SK-N-SH (cell line): ENCODE data around the gene CTSZ. TPM values are rescaled to one million over a fixed set of nuclear protein-coding genes. Genes with fewer than 3 reads are reported as not detected.

ENCODE experiments used
- CTCF ChIA-PET: fragments of 300-600, 350-600 bp; formaldehyde crosslinking; extraction: SDS; loops from one replicate; lab custom pipeline; 2021; lab: Yijun Ruan, JAX
- POLR2A ChIA-PET: fragments of 350-600 bp; sonication (Branson Sonifier 250); formaldehyde crosslinking; extraction: SDS; loops from one replicate; lab custom pipeline; 2020; ENCODE audit warnings: antibody characterized with exemption, inconsistent platforms; lab: Yijun Ruan, JAX
- DNase-seq: peaks from one replicate; pipeline ENCODE4 v3.0.0; 2012
- H2AFZ ChIP-seq: fragments of 200-600 bp; sonication (generic); 2 replicates; pipeline ENCODE4 v1.8.1; 2016; ENCODE audit warnings: antibody characterized with exemption, mild to moderate bottlenecking, low read depth
- H3F3A ChIP-seq: fragments of 200-600 bp; sonication (generic); replicated peaks from 2 replicates; pipeline ENCODE3; 2016; ENCODE audit warnings: antibody characterized with exemption, mild to moderate bottlenecking; ENCODE audit not compliant: insufficient read depth
- H3K27ac ChIP-seq, 2 experiments: fragments of 200-500 bp in 1 of 2; fragments of 200-600 bp in 1 of 2; sonication (Bioruptor generic) in 1 of 2; sonication (generic), shearing (Covaris generic) in 1 of 2; 2 replicates each; pipeline versions ENCODE4 v1.5.1 to v1.6.1; 2014 to 2016; ENCODE audit warnings: low read depth in 2 of 2, inconsistent platforms in 1 of 2, low read length in 1 of 2, mild to moderate bottlenecking in 1 of 2, mixed read lengths in 1 of 2
- H3K27me3 ChIP-seq: fragments of 200-600 bp; sonication (generic), shearing (Covaris generic); 2 replicates; pipeline ENCODE4 v1.6.1; 2016; ENCODE audit warnings: mixed run types; ENCODE audit not compliant: insufficient read depth
- H3K36me3 ChIP-seq, 2 experiments: fragments of 200-500 bp in 1 of 2; fragments of 200-600 bp in 1 of 2; sonication (Bioruptor generic) in 1 of 2; sonication (generic) in 1 of 2; replicated peaks in 1 of 2; 2 replicates each; pipeline versions ENCODE3 to v1.5.1; 2014 to 2016; ENCODE audit warnings: low read length in 1 of 2, mild to moderate bottlenecking in 1 of 2; ENCODE audit not compliant: insufficient read depth in 2 of 2, control insufficient read depth in 1 of 2
- H3K4me1 ChIP-seq, 2 experiments: fragments of 200-500 bp in 1 of 2; fragments of 200-600 bp in 1 of 2; sonication (Bioruptor generic) in 1 of 2; sonication (generic), shearing (Covaris generic) in 1 of 2; 2 replicates each; pipeline versions ENCODE4 v1.5.1 to v1.6.1; 2014 to 2016; ENCODE audit warnings: low read depth in 1 of 2, low read length in 1 of 2, mixed run types in 1 of 2; ENCODE audit not compliant: insufficient read depth in 2 of 2, control insufficient read depth in 1 of 2
- H3K4me2 ChIP-seq: fragments of 200-600 bp; sonication (generic), shearing (Covaris generic); 2 replicates; pipeline ENCODE4 v1.6.1; 2017; ENCODE audit warnings: mixed run types
- H3K4me3 ChIP-seq, 2 experiments: fragments of 200-500 bp in 1 of 2; fragments of 200-600 bp in 1 of 2; sonication (Bioruptor generic) in 1 of 2; sonication (generic), shearing (Covaris generic) in 1 of 2; 2 replicates each; pipeline versions ENCODE4 v1.5.1 to v1.8.1; 2014 to 2016; ENCODE audit warnings: low read depth in 2 of 2, inconsistent platforms in 1 of 2, low read length in 1 of 2, mild to moderate bottlenecking in 1 of 2, mixed read lengths in 1 of 2, moderate library complexity in 1 of 2
- H3K79me2 ChIP-seq: fragments of 200-600 bp; sonication (generic); 2 replicates; pipeline ENCODE4 v1.8.1; 2017; ENCODE audit warnings: mild to moderate bottlenecking; ENCODE audit not compliant: insufficient read depth
- H3K9ac ChIP-seq: fragments of 200-600 bp; sonication (generic); 2 replicates; pipeline ENCODE4 v1.6.1; 2017; ENCODE audit warnings: mixed run types
- H3K9me2 ChIP-seq: fragments of 200-600 bp; sonication (generic); 2 replicates; pipeline ENCODE4 v1.6.1; 2017; ENCODE audit warnings: mixed run types
- H3K9me3 ChIP-seq: fragments of 200-600 bp; sonication (generic); 2 replicates; pipeline ENCODE4 v1.6.1; 2017; ENCODE audit warnings: mixed run types, mild to moderate bottlenecking, moderate library complexity
- H4K20me1 ChIP-seq: fragments of 200-600 bp; sonication (generic); 2 replicates; pipeline ENCODE4 v1.6.1; 2017; ENCODE audit warnings: mild to moderate bottlenecking, mixed run types; ENCODE audit not compliant: insufficient read depth
- CTCF ChIP-seq: fragments of 200-600 bp; sonication (generic); IDR thresholded peaks from 2 replicates; pipeline ENCODE4 v1.6.1; 2017; ENCODE audit warnings: antibody characterized with exemption, mild to moderate bottlenecking, moderate library complexity
- EP300 ChIP-seq, 2 experiments: IDR thresholded peaks; 2 replicates each; pipeline versions ENCODE4 v1.4.0 to v1.6.1; 2012; ENCODE audit warnings: borderline replicate concordance in 1 of 2, low read depth in 1 of 2, low read length in 1 of 2
- FOSL2 ChIP-seq: IDR thresholded peaks from 2 replicates; pipeline ENCODE4 v1.4.0; 2012; ENCODE audit warnings: low read depth, mild to moderate bottlenecking, moderate library complexity, borderline replicate concordance
- FOXM1 ChIP-seq: IDR thresholded peaks from 2 replicates; pipeline ENCODE4 v1.4.0; 2012; ENCODE audit warnings: low read depth, mild to moderate bottlenecking
- IRF3 ChIP-seq: fragments of 150-350 bp; IDR thresholded peaks from 2 replicates; pipeline ENCODE4 v1.6.1; 2016; ENCODE audit warnings: mild to moderate bottlenecking, low read depth, low read length
- MEF2A ChIP-seq: IDR thresholded peaks from 2 replicates; pipeline ENCODE4 v1.4.0; 2012; ENCODE audit warnings: low read depth, borderline replicate concordance
- PBX3 ChIP-seq: IDR thresholded peaks from 2 replicates; pipeline ENCODE4; 2012
- RAD21 ChIP-seq: IDR thresholded peaks from 2 replicates; pipeline ENCODE4 v1.6.1; 2012; ENCODE audit warnings: mild to moderate bottlenecking, low read length
- RCOR1 ChIP-seq: fragments of 150-350 bp; IDR thresholded peaks from 2 replicates; pipeline ENCODE4 v1.6.1; 2017; ENCODE audit warnings: antibody characterized with exemption, low read length
- REST ChIP-seq: IDR thresholded peaks from 2 replicates; pipeline ENCODE4 v1.6.1; 2012; ENCODE audit warnings: mild to moderate bottlenecking, low read depth, low read length, moderate library complexity
- WGBS: methylation state at CpG from one replicate; pipeline ENCODE4 v1.1.6; 2017; ENCODE audit warnings: low lambda C conversion rate; 5-methylcytosine and 5-hydroxymethylcytosine counted together
- polyA plus RNA-seq, 3 experiments: library from polyadenylated mRNA; depleted of rRNA; stranded (reverse); fragments of >200 nt; gene quantifications; 2 replicates each; pipeline ENCODE4 v1.2.3, GENCODE V29; 2012

CTSZ gene
- polyA plus RNA-seq, 1 of the 3 experiments (the other 2 are of a cell fraction): 0.03 TPM

- WGBS: 87% methylated on average over 8 of the region's 8 CpGs
- ChIA-PET POLR2A (no interaction called here), CTCF (interaction anchor here (0.8 to 1.2 kb wide), 3 partner anchors 60 to 468 kb away, joined by 3 to 4 read pairs (median 3); no protein-coding TSS in a partner anchor)
- Histone ChIP-seq H3K9ac (no peak overlapping the region), H3K9me3 (no peaks in the 10 kb centered on the region), H3K27me3 (no peaks in the 10 kb centered on the region), H3K79me2 (peaks cover 79% of the 10 kb centered on the region), H3K4me2 (peak overlapping the region; percentile 92), H4K20me1 (peaks cover 39% of the 10 kb centered on the region), H3K4me3 (no peak overlapping the region), H3K9me2 (no peaks in the 10 kb centered on the region), H2AFZ (no peak overlapping the region), H3F3A (peaks cover 6% of the 10 kb centered on the region), H3K27ac (peak overlapping the region in 1 of 2 experiments; percentile 31; a peak in 3 of 4 replicates), H3K36me3 (peaks cover 55 to 78% of the 10 kb centered on the region in 2 experiments), H3K4me1 (peaks cover 30 to 45% of the 10 kb centered on the region in 2 experiments; a peak in 3 of 4 replicates)
- TF ChIP-seq FOSL2: peak; percentile 21; the same call in 1 of the 2 replicates
- TF ChIP-seq REST: no peak
- DNase-seq: no peak
Measured at GRCh38 chr20:59027741-59028320, 20.8 kb upstream of the CTSZ start.

GRCh38 chr20:59026904-59027740 lies 20.1 kb upstream of the CTSZ start:
- CTCF ChIA-PET: interaction anchor here (0.9 to 1.2 kb wide), 3 partner anchors 157 to 429 kb away, joined by 3 to 4 read pairs (median 3); no protein-coding TSS in a partner anchor
- H3K79me2 ChIP-seq: peaks cover 79% of the 10 kb centered on the region
- H3K4me3 ChIP-seq: no peak overlapping the region
- H3K4me1 ChIP-seq: peaks cover 30 to 44% of the 10 kb centered on the region in 2 experiments; a peak in 3 of 4 replicates
- DNase-seq: no peak
- H2AFZ ChIP-seq: no peak overlapping the region
- H3K9me2 ChIP-seq: no peaks in the 10 kb centered on the region
- peak overlapping the region in 1 of 2 experiments; percentile 31; a peak in 3 of 4 replicates for H3K27ac ChIP-seq
- POLR2A ChIA-PET: no interaction called here
- WGBS: 92% methylated on average over 5 of the region's 5 CpGs
- H3K4me2 ChIP-seq: peak overlapping the region; percentile 92
- no peaks in the 10 kb centered on the region for H3K9me3 ChIP-seq
- no peak for TF ChIP-seq MEF2A
- TF ChIP-seq RAD21: no peak
- TF ChIP-seq CTCF: no peak
- TF ChIP-seq EP300 (IDR thresholded peaks at IDR 0.05; ENCODE audit: borderline replicate concordance in 1 of 2, low read depth in 1 of 2, low read length in 1 of 2): no peak
- no peak for TF ChIP-seq FOXM1
- TF ChIP-seq PBX3: no peak
- TF ChIP-seq IRF3: no peak
- no peak for TF ChIP-seq RCOR1
- TF ChIP-seq, all 33 proteins: peak for 0
- peaks cover 39% of the 10 kb centered on the region for H4K20me1 ChIP-seq
- peaks cover 59 to 78% of the 10 kb centered on the region in 2 experiments for H3K36me3 ChIP-seq
- H3K9ac ChIP-seq: no peak overlapping the region
- peaks cover 11% of the 10 kb centered on the region for H3F3A ChIP-seq
- H3K27me3 ChIP-seq: no peaks in the 10 kb centered on the region
